ENCODE data around the gene C10orf105. TPM values are rescaled to one million over a fixed set of nuclear protein-coding genes. Genes with fewer than 3 reads are reported as not detected.

Gene C10orf105
- total and polyA plus RNA-seq, 7 experiments from 2014 or later, result 0.13 to 1.0 (median 0.19) TPM; not detected in 2

- ATAC-seq (no peak), DNase-seq (no peak)
- Mint-ChIP-seq H3K4me1 (peaks cover 0 to 12% (median 0%) of the 10 kb centered on the region in 7 donors), H3K4me3 (no peak overlapping the region), H3K27me3 (no peaks in the 10 kb centered on the region), H3K36me3 (peaks cover 0 to 4% (median 4%) of the 10 kb centered on the region in 5 donors), H3K27ac (peak overlapping the region in 4 of 9 donors; percentile 68 to 86 (median 80)), H3K9me3 (peaks cover 0 to 7% (median 5%) of the 10 kb centered on the region in 11 donors)
- POLR2A ChIA-PET, result no interaction called here
- Histone ChIP-seq H3K27me3 (ENCODE audit: control insufficient read depth in 2 of 2, insufficient read depth in 2 of 2, low read length in 2 of 2) (no peaks in the 10 kb centered on the region), H3K27ac (ENCODE audit: low read depth, low read length) (no peak overlapping the region), H3K9me3 (ENCODE audit: control insufficient read depth in 2 of 3, low read length in 3 of 3) (peaks cover 0 to 2% (median 0%) of the 10 kb centered on the region in 3 experiments), H3K4me3 (ENCODE audit: low read length) (no peak overlapping the region), H3K4me1 (ENCODE audit: control insufficient read depth in 2 of 2, insufficient read depth in 2 of 2, low read length in 2 of 2) (no peaks in the 10 kb centered on the region), H3K36me3 (ENCODE audit: control insufficient read depth in 2 of 3, insufficient read depth in 3 of 3, low read length in 3 of 3) (no peaks in the 10 kb centered on the region)
- intact Hi-C loops (cut with micrococcal nuclease), result no loop called here
- CTCF ChIA-PET, result interaction anchor here (0.8 to 1.0 kb wide), 2 partner anchors 9 to 11 kb away, joined by 3 to 4 read pairs; no protein-coding TSS in a partner anchor
Observed at GRCh38 chr10:71687480-71687879, 32.1 kb downstream of the C10orf105 start.

- POLR2A ChIA-PET, result no interaction called here
Observed at GRCh38 chr10:71687077-71687476, 32.5 kb downstream of the C10orf105 start.

GRCh38 chr10:71685554-71686232 is 33.9 kb downstream of the C10orf105 start:
- H3K27me3 Mint-ChIP-seq, result peaks cover 0 to 2% (median 0%) of the 10 kb centered on the region in 5 donors
- H3K27me3 ChIP-seq (ENCODE audit: control insufficient read depth in 2 of 2, insufficient read depth in 2 of 2, low read length in 2 of 2), result no peaks in the 10 kb centered on the region
- H3K4me3 Mint-ChIP-seq, result no peak overlapping the region
- ChIA-PET CTCF (interaction anchor here (1.1 kb wide), 1 partner anchor 9 kb away, joined by 3 read pairs; no protein-coding TSS in a partner anchor), POLR2A (no interaction called here)
- H3K36me3 Mint-ChIP-seq, result peaks cover 0 to 4% (median 0%) of the 10 kb centered on the region in 5 donors
- H3K4me3 ChIP-seq (ENCODE audit: low read length), result no peak overlapping the region
- peaks cover 0 to 2% (median 0%) of the 10 kb centered on the region in 3 experiments for H3K9me3 ChIP-seq (ENCODE audit: control insufficient read depth in 2 of 3, low read length in 3 of 3)
- no peaks in the 10 kb centered on the region for H3K4me1 ChIP-seq (ENCODE audit: control insufficient read depth in 2 of 2, insufficient read depth in 2 of 2, low read length in 2 of 2)
- peaks cover 0 to 7% (median 4%) of the 10 kb centered on the region in 11 donors for H3K9me3 Mint-ChIP-seq
- peaks cover 0 to 14% (median 0%) of the 10 kb centered on the region in 7 donors for H3K4me1 Mint-ChIP-seq
- ATAC-seq (no peak), DNase-seq (no peak)
- no peaks in the 10 kb centered on the region for H3K36me3 ChIP-seq (ENCODE audit: control insufficient read depth in 2 of 3, insufficient read depth in 3 of 3, low read length in 3 of 3)
- no peak overlapping the region for H3K27ac ChIP-seq (ENCODE audit: low read depth, low read length)
- intact Hi-C loops (cut with micrococcal nuclease), result no loop called here
- H3K27ac Mint-ChIP-seq, result peak overlapping the region in 2 of 9 donors; percentile 13 to 52

More at GRCh38 chr10:71687077-71687476, 32.5 kb downstream of the C10orf105 start:
- DNase-seq (no peak), ATAC-seq (no peak)
- no peaks in the 10 kb centered on the region for H3K4me1 ChIP-seq (ENCODE audit: control insufficient read depth in 2 of 2, insufficient read depth in 2 of 2, low read length in 2 of 2)
- no peaks in the 10 kb centered on the region for H3K36me3 ChIP-seq (ENCODE audit: control insufficient read depth in 2 of 3, insufficient read depth in 3 of 3, low read length in 3 of 3)
- H3K4me3 ChIP-seq (ENCODE audit: low read length), result no peak overlapping the region
- intact Hi-C loops (cut with micrococcal nuclease), result no loop called here
- H3K27ac Mint-ChIP-seq, result peak overlapping the region in 2 of 9 donors; percentile 66 to 86
- peaks cover 0 to 7% (median 4%) of the 10 kb centered on the region in 11 donors for H3K9me3 Mint-ChIP-seq
- H3K36me3 Mint-ChIP-seq, result peaks cover 0 to 4% (median 4%) of the 10 kb centered on the region in 5 donors
- no peaks in the 10 kb centered on the region for H3K27me3 Mint-ChIP-seq
- no peak overlapping the region for H3K4me3 Mint-ChIP-seq
- no peaks in the 10 kb centered on the region for H3K27me3 ChIP-seq (ENCODE audit: control insufficient read depth in 2 of 2, insufficient read depth in 2 of 2, low read length in 2 of 2)
- H3K9me3 ChIP-seq (ENCODE audit: control insufficient read depth in 2 of 3, low read length in 3 of 3), result peaks cover 0 to 2% (median 0%) of the 10 kb centered on the region in 3 experiments
- peaks cover 0 to 12% (median 0%) of the 10 kb centered on the region in 7 donors for H3K4me1 Mint-ChIP-seq
- H3K27ac ChIP-seq (ENCODE audit: low read depth, low read length), result no peak overlapping the region
- CTCF ChIA-PET, result interaction anchor here (0.8 to 1.0 kb wide), 2 partner anchors 9 to 12 kb away, joined by 3 to 4 read pairs; no protein-coding TSS in a partner anchor

GRCh38 chr10:71684356-71685173 is 35.0 kb downstream of the C10orf105 start:
- H3K4me1 Mint-ChIP-seq, result peaks cover 0 to 14% (median 0%) of the 10 kb centered on the region in 7 donors
- no peak overlapping the region for H3K4me3 Mint-ChIP-seq
- Histone ChIP-seq H3K27ac (ENCODE audit: low read depth, low read length) (no peak overlapping the region), H3K9me3 (ENCODE audit: control insufficient read depth in 2 of 3, low read length in 3 of 3) (peaks cover 0 to 2% (median 0%) of the 10 kb centered on the region in 3 experiments), H3K4me1 (ENCODE audit: control insufficient read depth in 2 of 2, insufficient read depth in 2 of 2, low read length in 2 of 2) (no peaks in the 10 kb centered on the region), H3K27me3 (ENCODE audit: control insufficient read depth in 2 of 2, insufficient read depth in 2 of 2, low read length in 2 of 2) (no peaks in the 10 kb centered on the region), H3K36me3 (ENCODE audit: control insufficient read depth in 2 of 3, insufficient read depth in 3 of 3, low read length in 3 of 3) (no peaks in the 10 kb centered on the region), H3K4me3 (ENCODE audit: low read length) (no peak overlapping the region)
- ChIA-PET CTCF (interaction anchor here (0.6 to 1.1 kb wide), 2 partner anchors 10 to 549 kb away, joined by 3 read pairs; no protein-coding TSS in a partner anchor), POLR2A (no interaction called here)
- DNase-seq, result no peak
- peak overlapping the region in 1 of 9 donors; percentile 14 for H3K27ac Mint-ChIP-seq
- peaks cover 0 to 2% (median 0%) of the 10 kb centered on the region in 5 donors for H3K27me3 Mint-ChIP-seq
- peaks cover 0 to 4% (median 0%) of the 10 kb centered on the region in 5 donors for H3K36me3 Mint-ChIP-seq
- peak; percentile 38 for ATAC-seq
- H3K9me3 Mint-ChIP-seq, result peaks cover 0 to 7% (median 4%) of the 10 kb centered on the region in 11 donors
- intact Hi-C loops (cut with micrococcal nuclease), result no loop called here

- Mint-ChIP-seq H3K36me3 (peaks cover 0 to 4% (median 0%) of the 10 kb centered on the region in 5 donors), H3K9me3 (peaks cover 0 to 6% (median 3%) of the 10 kb centered on the region in 11 donors), H3K4me1 (peaks cover 0 to 14% (median 0%) of the 10 kb centered on the region in 7 donors), H3K27me3 (peaks cover 0 to 2% (median 0%) of the 10 kb centered on the region in 5 donors), H3K27ac (peak overlapping the region in 1 of 9 donors; percentile 37), H3K4me3 (no peak overlapping the region)
- no peaks in the 10 kb centered on the region for H3K9me3 ChIP-seq (ENCODE audit: control insufficient read depth in 2 of 3, low read length in 3 of 3)
- no peaks in the 10 kb centered on the region for H3K27me3 ChIP-seq (ENCODE audit: control insufficient read depth in 2 of 2, insufficient read depth in 2 of 2, low read length in 2 of 2)
- ChIA-PET POLR2A (no interaction called here), CTCF (no interaction called here)
- ATAC-seq (no peak), DNase-seq (no peak)
- H3K4me3 ChIP-seq (ENCODE audit: low read length), result no peak overlapping the region
- intact Hi-C loops (cut with micrococcal nuclease), result no loop called here
- no peaks in the 10 kb centered on the region for H3K4me1 ChIP-seq (ENCODE audit: control insufficient read depth in 2 of 2, insufficient read depth in 2 of 2, low read length in 2 of 2)
- H3K36me3 ChIP-seq (ENCODE audit: control insufficient read depth in 2 of 3, insufficient read depth in 3 of 3, low read length in 3 of 3), result no peaks in the 10 kb centered on the region
- no peak overlapping the region for H3K27ac ChIP-seq (ENCODE audit: low read depth, low read length)
Observed at GRCh38 chr10:71683301-71683700, 36.3 kb downstream of the C10orf105 start.

- no peak overlapping the region for H3K27ac Mint-ChIP-seq
- peaks cover 0 to 12% (median 0%) of the 10 kb centered on the region in 7 donors for H3K4me1 Mint-ChIP-seq
Observed at GRCh38 chr10:71681977-71682376, 37.6 kb downstream of the C10orf105 start.

More at GRCh38 chr10:71681977-71682376, 37.6 kb downstream of the C10orf105 start:
- ATAC-seq, result no peak
- H3K4me1 ChIP-seq (ENCODE audit: control insufficient read depth in 2 of 2, insufficient read depth in 2 of 2, low read length in 2 of 2), result no peaks in the 10 kb centered on the region
- no peaks in the 10 kb centered on the region for H3K36me3 ChIP-seq (ENCODE audit: control insufficient read depth in 2 of 3, insufficient read depth in 3 of 3, low read length in 3 of 3)
- CTCF ChIA-PET, result interaction anchor here (0.6 kb wide), 1 partner anchor 64 kb away, joined by 3 read pairs; no protein-coding TSS in a partner anchor
- Mint-ChIP-seq H3K4me3 (no peak overlapping the region), H3K36me3 (no peaks in the 10 kb centered on the region), H3K9me3 (peaks cover 0 to 3% (median 0%) of the 10 kb centered on the region in 11 donors), H3K27me3 (peaks cover 0 to 5% (median 0%) of the 10 kb centered on the region in 5 donors)
- H3K27me3 ChIP-seq (ENCODE audit: control insufficient read depth in 2 of 2, insufficient read depth in 2 of 2, low read length in 2 of 2), result no peaks in the 10 kb centered on the region
- no peaks in the 10 kb centered on the region for H3K9me3 ChIP-seq (ENCODE audit: control insufficient read depth in 2 of 3, low read length in 3 of 3)
- POLR2A ChIA-PET, result no interaction called here
- no peak overlapping the region for H3K27ac ChIP-seq (ENCODE audit: low read depth, low read length)
- no peak overlapping the region for H3K4me3 ChIP-seq (ENCODE audit: low read length)
- DNase-seq, result no peak
- intact Hi-C loops (cut with micrococcal nuclease), result no loop called here

Measured in naive thymus-derived CD4-positive, alpha-beta T cell (primary cell).